ENCODE data around the gene IFT81. TPM values are rescaled to one million over a fixed set of nuclear protein-coding genes. Genes with fewer than 3 reads are reported as not detected.
"Not testable (repeated sequence)": the region's sequence is repeated elsewhere in the genome, so short reads cannot be mapped to it uniquely, and the experiment has no call there.

The IFT81 gene
- total RNA-seq, 1 donor from 2014 or later = 12.2 TPM

GRCh38 chr12:110205931-110206330, 81.8 kb downstream of the IFT81 start:
- intact Hi-C loops (cut with micrococcal nuclease) = no loop called here
- TF ChIP-seq, protein P1, sequence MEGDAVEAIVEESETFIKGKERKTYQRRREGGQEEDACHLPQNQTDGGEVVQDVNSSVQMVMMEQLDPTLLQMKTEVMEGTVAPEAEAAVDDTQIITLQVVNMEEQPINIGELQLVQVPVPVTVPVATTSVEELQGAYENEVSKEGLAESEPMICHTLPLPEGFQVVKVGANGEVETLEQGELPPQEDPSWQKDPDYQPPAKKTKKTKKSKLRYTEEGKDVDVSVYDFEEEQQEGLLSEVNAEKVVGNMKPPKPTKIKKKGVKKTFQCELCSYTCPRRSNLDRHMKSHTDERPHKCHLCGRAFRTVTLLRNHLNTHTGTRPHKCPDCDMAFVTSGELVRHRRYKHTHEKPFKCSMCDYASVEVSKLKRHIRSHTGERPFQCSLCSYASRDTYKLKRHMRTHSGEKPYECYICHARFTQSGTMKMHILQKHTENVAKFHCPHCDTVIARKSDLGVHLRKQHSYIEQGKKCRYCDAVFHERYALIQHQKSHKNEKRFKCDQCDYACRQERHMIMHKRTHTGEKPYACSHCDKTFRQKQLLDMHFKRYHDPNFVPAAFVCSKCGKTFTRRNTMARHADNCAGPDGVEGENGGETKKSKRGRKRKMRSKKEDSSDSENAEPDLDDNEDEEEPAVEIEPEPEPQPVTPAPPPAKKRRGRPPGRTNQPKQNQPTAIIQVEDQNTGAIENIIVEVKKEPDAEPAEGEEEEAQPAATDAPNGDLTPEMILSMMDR (IDR thresholded peaks at IDR 0.05; ENCODE audit: borderline replicate concordance) = no peak
- H3K4me3 ChIP-seq = no peak overlapping the region
- no peak for DNase-seq
- H3K36me3 ChIP-seq = peaks cover 52% of the 10 kb centered on the region
- no peaks in the 10 kb centered on the region for H3K27me3 ChIP-seq (ENCODE audit: low read depth)
- H3K4me1 ChIP-seq = no peaks in the 10 kb centered on the region
- no peak overlapping the region for H3K27ac ChIP-seq (replicated peaks)
- no peaks in the 10 kb centered on the region for H3K9me3 ChIP-seq (replicated peaks)

DNA sequence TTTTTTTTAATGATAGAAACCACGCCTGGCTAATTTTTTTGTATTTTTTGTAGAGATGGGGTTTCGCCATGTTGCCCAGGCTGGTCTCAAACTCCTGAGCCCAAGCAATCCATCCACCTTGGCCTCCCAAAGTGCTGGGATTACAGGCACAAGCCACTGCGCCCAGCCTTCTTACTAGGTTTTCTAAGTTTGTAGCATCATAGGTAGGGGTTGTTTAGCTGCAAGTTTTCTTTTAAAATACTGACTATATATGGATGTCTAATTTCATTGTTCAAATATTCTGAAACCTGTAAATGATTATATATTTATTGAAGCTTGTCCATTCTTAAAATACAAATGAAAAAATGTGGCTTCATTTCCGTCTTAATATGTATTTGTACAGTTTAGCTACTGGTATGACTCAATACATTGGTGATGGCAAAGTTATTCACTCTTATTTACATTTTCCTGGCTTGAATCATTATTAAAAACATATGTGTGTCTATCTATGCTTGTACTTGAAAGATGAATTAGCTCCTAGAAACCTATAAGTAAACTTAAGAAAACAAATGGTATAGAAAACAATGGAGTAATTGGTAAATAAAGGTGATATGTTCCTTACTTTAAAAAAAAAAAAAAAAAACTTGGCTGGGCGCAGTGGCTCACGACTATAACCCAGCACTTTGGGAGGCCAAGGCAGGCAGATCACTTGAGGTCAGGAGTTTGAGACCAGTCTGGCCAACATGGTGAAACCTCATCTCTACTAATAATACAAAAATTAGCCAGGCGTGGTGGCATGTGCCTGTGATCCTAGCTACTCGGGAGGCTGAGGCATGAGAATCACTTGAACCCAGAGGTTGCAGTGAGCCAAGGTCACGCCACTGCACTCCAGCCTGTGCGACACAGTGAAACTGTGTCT, 87.7 kb downstream of the IFT81 start:
- H3K4me3 ChIP-seq; H3K27ac ChIP-seq (replicated peaks); H3K4me1 ChIP-seq; H3K27me3 ChIP-seq (ENCODE audit: low read depth); H3K9me3 ChIP-seq (replicated peaks); intact Hi-C loops (cut with micrococcal nuclease); DNase-seq: not testable (repeated sequence)
- H3K36me3 ChIP-seq = peaks cover 32% of the 10 kb centered on the region

DNA sequence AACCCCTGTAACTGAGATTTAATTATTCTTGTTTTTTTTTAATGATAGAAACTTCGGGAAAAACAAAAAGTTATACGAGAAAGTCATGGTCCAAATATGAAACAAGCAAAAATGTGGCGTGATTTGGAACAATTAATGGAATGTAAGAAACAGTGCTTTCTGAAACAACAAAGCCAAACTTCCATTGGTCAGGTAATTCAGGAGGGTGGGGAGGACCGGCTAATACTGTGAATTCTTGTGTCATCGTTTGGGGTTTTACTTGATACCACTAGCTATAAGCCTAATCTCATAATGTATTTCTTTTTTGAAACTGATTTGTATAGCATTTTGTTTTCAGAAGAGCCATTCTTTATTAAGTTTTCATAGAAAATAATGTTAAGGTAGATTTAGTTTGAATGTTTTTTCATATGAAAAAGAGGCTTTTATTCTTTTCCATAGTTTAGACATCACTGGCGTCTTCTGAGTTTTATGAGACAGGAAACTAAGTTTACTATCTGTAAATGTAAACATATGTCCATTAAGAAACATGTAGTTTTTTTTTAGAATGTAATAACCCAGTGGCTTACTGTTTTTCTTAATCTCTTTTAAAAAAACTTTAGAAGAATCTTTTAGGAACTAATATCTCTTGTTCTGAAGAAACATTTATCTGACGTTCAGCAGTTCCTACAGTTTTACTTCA, 94.0 kb downstream of the IFT81 start:
- Histone ChIP-seq H3K4me3 (no peak overlapping the region), H3K9me3 (replicated peaks) (peaks cover 5% of the 10 kb centered on the region), H3K27ac (replicated peaks) (no peak overlapping the region), H3K36me3 (peaks cover 11% of the 10 kb centered on the region), H3K27me3 (ENCODE audit: low read depth) (no peaks in the 10 kb centered on the region), H3K4me1 (peaks cover 15% of the 10 kb centered on the region)
- intact Hi-C loops (cut with micrococcal nuclease) = no loop called here
- no peak for DNase-seq
- TF ChIP-seq, protein P1 (IDR thresholded peaks at IDR 0.05; ENCODE audit: borderline replicate concordance) = no peak

- Histone ChIP-seq H3K27me3 (ENCODE audit: low read depth) (no peaks in the 10 kb centered on the region), H3K27ac (replicated peaks) (peak overlapping the region; percentile 15), H3K9me3 (replicated peaks) (no peaks in the 10 kb centered on the region), H3K4me3 (no peak overlapping the region), H3K36me3 (peaks cover 6% of the 10 kb centered on the region), H3K4me1 (peaks cover 49% of the 10 kb centered on the region)
- DNase-seq = no peak
- TF ChIP-seq, protein P1 (IDR thresholded peaks at IDR 0.05; ENCODE audit: borderline replicate concordance) = no peak
- intact Hi-C loops (cut with micrococcal nuclease) = no loop called here
Measured at GRCh38 chr12:110222027-110222426, 97.9 kb downstream of the IFT81 start.

- TF ChIP-seq, protein P1 (IDR thresholded peaks at IDR 0.05; ENCODE audit: borderline replicate concordance) = no peak
- Histone ChIP-seq H3K9me3 (replicated peaks) (no peaks in the 10 kb centered on the region), H3K36me3 (peaks cover 6% of the 10 kb centered on the region), H3K4me3 (no peak overlapping the region), H3K4me1 (peaks cover 51% of the 10 kb centered on the region), H3K27me3 (ENCODE audit: low read depth) (no peaks in the 10 kb centered on the region), H3K27ac (replicated peaks) (peak overlapping the region; percentile 15)
- DNase-seq = no peak
- intact Hi-C loops (cut with micrococcal nuclease) = no loop called here
Measured at GRCh38 chr12:110222433-110222832, 98.3 kb downstream of the IFT81 start.

Measured in left ventricle myocardium inferior (tissue), 1 donor.